Cardiac ventricle fibroblast (primary cell): ENCODE data around the gene NPEPPS. TPM values are rescaled to one million over a fixed set of nuclear protein-coding genes. Genes with fewer than 3 reads are reported as not detected.

Experiments used
- total RNA-seq: library from RNA; depleted of rRNA; stranded (reverse); fragments of >200 nt; gene quantifications from 2 replicates; pipeline ENCODE4 v1.2.3, GENCODE V29; 2015

The NPEPPS gene
- total RNA-seq = 72.3 and 102 TPM in 2 replicates

GRCh38 chr17:47530557-47531232 lies at the start of gene NPEPPS:
Gene NPEPPS, plus strand, starts transcription at chr17:47531108. Its CDS starts 193 bp downstream, at chr17:47531301.

GRCh38 chr17:47649153-47649971 lies 118.5 kb downstream of the NPEPPS start, which contains the start of gene KPNB1:
Gene KPNB1, plus strand, starts transcription at chr17:47649919. Its CDS starts 326 bp downstream, at chr17:47650245.

Other genes with a start within 250 kb of the NPEPPS start
- 0.39 and 0.62 TPM in 2 replicates for gene EFCAB13, start 207.2 kb upstream of the NPEPPS start, total RNA-seq
- gene KPNB1, start 118.8 kb downstream of the NPEPPS start, total RNA-seq = 199 and 222 TPM in 2 replicates
- 8.7 and 9.1 TPM in 2 replicates for gene TBKBP1, start 163.1 kb downstream of the NPEPPS start, total RNA-seq
- gene TBX21, start 202.1 kb downstream of the NPEPPS start, total RNA-seq = not detected in 2 replicates